Panc1 (cell line): Measurements from ENCODE around the gene LIPM. TPM values are rescaled to one million over a fixed set of nuclear protein-coding genes. Genes with fewer than 3 reads are reported as not detected.

ENCODE experiments used
- ATAC-seq: fragments of 200-7000 bp; cut with Tn5 transposase; 2 replicates; pipeline ENCODE4 v1.9.1; 2020; ENCODE audit warnings: mild to moderate bottlenecking, moderate library complexity
- BruUV-seq: library from RNA; stranded (reverse); fragments of 400-500 nt; replicated peaks from 2 replicates; lab custom pipeline; 2021; lab: Mats Ljungman, UMichigan
- CTCF ChIA-PET: fragments of 300-600 bp; sonication (Branson Sonifier 250); formaldehyde crosslinking; loops from one replicate; lab custom pipeline; 2022; ENCODE audit warnings: antibody characterized with exemption; lab: Charles Lee
- POLR2A ChIA-PET: fragments of 300-600 bp; sonication (Branson Sonifier 250); formaldehyde crosslinking; loops from one replicate; lab custom pipeline; 2022; ENCODE audit warnings: antibody characterized with exemption; lab: Charles Lee
- DNase-seq: peaks from one replicate; pipeline ENCODE4 v3.0.0-alpha.2; 2010; ENCODE audit warnings: low read depth, low spot score
- H3K27ac ChIP-seq: 2 replicates; pipeline ENCODE4 v1.5.1; 2011; ENCODE audit warnings: mild to moderate bottlenecking, low read length, inconsistent platforms
- H3K27me3 ChIP-seq: fragments of 200-500 bp; sonication (Bioruptor generic); 2 replicates; pipeline ENCODE4 v1.6.0; 2014; ENCODE audit warnings: low read length, inconsistent platforms; ENCODE audit not compliant: control insufficient read depth, insufficient read depth
- H3K36me3 ChIP-seq: fragments of 200-500 bp; sonication (Bioruptor generic); 2 replicates; pipeline ENCODE4 v1.5.1; 2014; ENCODE audit warnings: inconsistent platforms, mild to moderate bottlenecking, low read length, moderate library complexity; ENCODE audit not compliant: control insufficient read depth, insufficient read depth
- H3K4me1 ChIP-seq: 2 replicates; pipeline ENCODE4 v1.5.1; 2011; ENCODE audit warnings: inconsistent platforms, mild to moderate bottlenecking, low read length, moderate library complexity; ENCODE audit not compliant: control insufficient read depth, insufficient read depth
- H3K4me3 ChIP-seq, 2 experiments: 2 replicates each; pipeline ENCODE4 v1.5.1; 2011 to 2012; ENCODE audit warnings: low read depth in 2 of 2, low read length in 2 of 2, mild to moderate bottlenecking in 2 of 2, inconsistent platforms in 1 of 2, moderate library complexity in 1 of 2
- H3K9me3 ChIP-seq: fragments of 200-500 bp; sonication (Bioruptor generic); 2 replicates; pipeline ENCODE4 v1.5.1; 2014; ENCODE audit warnings: low read depth, mild to moderate bottlenecking, inconsistent platforms, low read length, moderate library complexity; ENCODE audit not compliant: control insufficient read depth, insufficient read depth
- POLR2AphosphoS5 ChIP-seq: IDR thresholded peaks from 2 replicates; pipeline ENCODE4 v1.6.1; 2012; ENCODE audit warnings: mild to moderate bottlenecking, low read depth, low read length, moderate library complexity
- SIN3A ChIP-seq: IDR thresholded peaks from 2 replicates; pipeline ENCODE4 v1.6.1; 2012; ENCODE audit warnings: low read depth, mild to moderate bottlenecking, low read length, moderate library complexity, borderline replicate concordance; ENCODE audit not compliant: insufficient read depth
- TCF7L2 ChIP-seq: IDR thresholded peaks from 2 replicates; pipeline ENCODE4 v1.6.1; 2011; ENCODE audit warnings: mild to moderate bottlenecking, low read depth, low read length, inconsistent platforms
- in situ Hi-C: cut with HindIII; loops from 2 replicates; pipeline ENCODE4 v1.10.0; 2016; ENCODE audit warnings: low sequenced_read_pairs, low pct_unique_long_range_greater_than_20kb
- intact Hi-C: fragments of 100-400 bp; cut with micrococcal nuclease; formaldehyde crosslinking; loops from one replicate; pipeline ENCODE4 v1.10.0; 2022; ENCODE audit not compliant: unreplicated experiment
- total RNA-seq: library from RNA; stranded (reverse); gene quantifications from one replicate; pipeline ENCODE4 v1.2.1, GENCODE V29; 2021; ENCODE audit not compliant: unreplicated experiment
- TF ChIP-seq, protein P1 (sequence below): fragments of 450-650 bp; IDR thresholded peaks from 2 replicates; pipeline ENCODE4 v1.5.1; 2017; ENCODE audit warnings: mild to moderate bottlenecking
- TF ChIP-seq, protein P2 (sequence below), 2 experiments: IDR thresholded peaks; 2 replicates each; pipeline ENCODE4 v1.6.1; 2011 to 2012; ENCODE audit warnings: low read depth in 2 of 2, control low read depth in 1 of 2, low read length in 1 of 2, mild to moderate bottlenecking in 1 of 2, moderate library complexity in 1 of 2; ENCODE audit not compliant: insufficient read depth in 1 of 2

Gene LIPM
- total RNA-seq, 1 experiment from 2014 or later, result not detected

DNA sequence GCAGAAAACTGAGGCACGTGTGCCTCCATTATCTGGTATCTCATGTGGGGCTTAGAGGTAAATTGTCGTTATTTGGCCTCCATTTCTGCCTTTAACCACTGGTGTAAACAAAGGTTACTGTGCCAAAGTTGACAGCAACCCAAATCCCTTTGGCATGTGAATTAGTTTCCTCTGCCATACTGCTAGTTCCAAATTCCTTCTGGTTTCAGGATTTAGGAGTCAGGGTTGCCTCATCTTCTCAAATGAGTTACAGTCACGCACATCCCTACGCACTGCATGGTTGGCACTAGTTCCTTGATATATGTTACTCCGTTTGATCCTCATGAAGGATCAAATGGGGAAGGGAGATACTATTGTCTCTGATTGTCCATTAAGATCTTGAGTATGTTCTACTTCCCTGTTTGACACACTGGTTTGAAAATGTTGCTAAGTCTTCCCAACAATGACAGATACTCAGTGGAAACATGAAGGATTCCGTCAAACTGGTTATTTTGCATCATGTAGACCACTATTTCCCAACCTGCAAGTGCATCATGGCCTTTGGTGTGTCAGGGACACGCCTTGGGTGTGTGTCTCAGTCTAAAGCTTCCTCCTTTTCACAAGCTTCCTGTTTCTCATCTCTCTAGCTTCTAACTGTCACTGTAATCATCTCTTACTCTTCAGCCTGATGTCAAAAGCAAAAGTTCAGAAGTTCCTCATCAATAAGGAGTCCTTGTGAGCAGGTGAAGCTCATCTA is 43.0 kb upstream of the LIPM start, which contains the start of gene LIPN:
LIPN (plus strand) TSS at position 655 of the 736 bp plus-strand sequence. CDS start 1,386 bp downstream, outside the sequence.
- Histone ChIP-seq H3K27ac (no peak within 1 kb of the TSS), H3K4me1 (no peaks in the 10 kb centered on the region), H3K27me3 (no peaks in the 10 kb centered on the region), H3K36me3 (no peaks in the 10 kb centered on the region), H3K9me3 (no peaks in the 10 kb centered on the region), H3K4me3 (no peak within 1 kb of the TSS)
- DNase-seq (no peak), ATAC-seq (no peak)
- ChIA-PET POLR2A (no interaction called here), CTCF (no interaction called here)
- no peak for TF ChIP-seq TCF7L2
- TF ChIP-seq, protein P1, sequence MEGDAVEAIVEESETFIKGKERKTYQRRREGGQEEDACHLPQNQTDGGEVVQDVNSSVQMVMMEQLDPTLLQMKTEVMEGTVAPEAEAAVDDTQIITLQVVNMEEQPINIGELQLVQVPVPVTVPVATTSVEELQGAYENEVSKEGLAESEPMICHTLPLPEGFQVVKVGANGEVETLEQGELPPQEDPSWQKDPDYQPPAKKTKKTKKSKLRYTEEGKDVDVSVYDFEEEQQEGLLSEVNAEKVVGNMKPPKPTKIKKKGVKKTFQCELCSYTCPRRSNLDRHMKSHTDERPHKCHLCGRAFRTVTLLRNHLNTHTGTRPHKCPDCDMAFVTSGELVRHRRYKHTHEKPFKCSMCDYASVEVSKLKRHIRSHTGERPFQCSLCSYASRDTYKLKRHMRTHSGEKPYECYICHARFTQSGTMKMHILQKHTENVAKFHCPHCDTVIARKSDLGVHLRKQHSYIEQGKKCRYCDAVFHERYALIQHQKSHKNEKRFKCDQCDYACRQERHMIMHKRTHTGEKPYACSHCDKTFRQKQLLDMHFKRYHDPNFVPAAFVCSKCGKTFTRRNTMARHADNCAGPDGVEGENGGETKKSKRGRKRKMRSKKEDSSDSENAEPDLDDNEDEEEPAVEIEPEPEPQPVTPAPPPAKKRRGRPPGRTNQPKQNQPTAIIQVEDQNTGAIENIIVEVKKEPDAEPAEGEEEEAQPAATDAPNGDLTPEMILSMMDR, result no peak
- no peak for TF ChIP-seq POLR2AphosphoS5
- no peak for TF ChIP-seq SIN3A
- TF ChIP-seq, protein P2, sequence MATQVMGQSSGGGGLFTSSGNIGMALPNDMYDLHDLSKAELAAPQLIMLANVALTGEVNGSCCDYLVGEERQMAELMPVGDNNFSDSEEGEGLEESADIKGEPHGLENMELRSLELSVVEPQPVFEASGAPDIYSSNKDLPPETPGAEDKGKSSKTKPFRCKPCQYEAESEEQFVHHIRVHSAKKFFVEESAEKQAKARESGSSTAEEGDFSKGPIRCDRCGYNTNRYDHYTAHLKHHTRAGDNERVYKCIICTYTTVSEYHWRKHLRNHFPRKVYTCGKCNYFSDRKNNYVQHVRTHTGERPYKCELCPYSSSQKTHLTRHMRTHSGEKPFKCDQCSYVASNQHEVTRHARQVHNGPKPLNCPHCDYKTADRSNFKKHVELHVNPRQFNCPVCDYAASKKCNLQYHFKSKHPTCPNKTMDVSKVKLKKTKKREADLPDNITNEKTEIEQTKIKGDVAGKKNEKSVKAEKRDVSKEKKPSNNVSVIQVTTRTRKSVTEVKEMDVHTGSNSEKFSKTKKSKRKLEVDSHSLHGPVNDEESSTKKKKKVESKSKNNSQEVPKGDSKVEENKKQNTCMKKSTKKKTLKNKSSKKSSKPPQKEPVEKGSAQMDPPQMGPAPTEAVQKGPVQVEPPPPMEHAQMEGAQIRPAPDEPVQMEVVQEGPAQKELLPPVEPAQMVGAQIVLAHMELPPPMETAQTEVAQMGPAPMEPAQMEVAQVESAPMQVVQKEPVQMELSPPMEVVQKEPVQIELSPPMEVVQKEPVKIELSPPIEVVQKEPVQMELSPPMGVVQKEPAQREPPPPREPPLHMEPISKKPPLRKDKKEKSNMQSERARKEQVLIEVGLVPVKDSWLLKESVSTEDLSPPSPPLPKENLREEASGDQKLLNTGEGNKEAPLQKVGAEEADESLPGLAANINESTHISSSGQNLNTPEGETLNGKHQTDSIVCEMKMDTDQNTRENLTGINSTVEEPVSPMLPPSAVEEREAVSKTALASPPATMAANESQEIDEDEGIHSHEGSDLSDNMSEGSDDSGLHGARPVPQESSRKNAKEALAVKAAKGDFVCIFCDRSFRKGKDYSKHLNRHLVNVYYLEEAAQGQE (IDR thresholded peaks at IDR 0.05; ENCODE audit: insufficient read depth in 1 of 2, low read depth in 2 of 2, low read length in 1 of 2), result no peak
- in situ Hi-C loops (no loop called here), intact Hi-C loops (no loop called here)
- BruUV-seq, result no TSS peak

GRCh38 chr10:88762906-88763305 is 39.6 kb upstream of the LIPM start:
- POLR2A ChIA-PET, result no interaction called here
- intact Hi-C loops (no loop called here), in situ Hi-C loops (no loop called here)
- TF ChIP-seq, protein P2 (IDR thresholded peaks at IDR 0.05; ENCODE audit: insufficient read depth in 1 of 2, low read depth in 2 of 2, low read length in 1 of 2), result no peak
- TF ChIP-seq TCF7L2 (no peak), SIN3A (no peak), POLR2AphosphoS5 (no peak)
- TF ChIP-seq, protein P1, result no peak
- no peaks in the 10 kb centered on the region for H3K4me1 ChIP-seq
- ATAC-seq (no peak), DNase-seq (no peak)
- no peaks in the 10 kb centered on the region for H3K27me3 ChIP-seq
- CTCF ChIA-PET, result no interaction called here
- no TSS peak for BruUV-seq
- H3K36me3 ChIP-seq, result no peaks in the 10 kb centered on the region
- H3K9me3 ChIP-seq, result no peaks in the 10 kb centered on the region
- no peak overlapping the region for H3K4me3 ChIP-seq
- no peak overlapping the region for H3K27ac ChIP-seq
